Stimulated activated CD8-positive, alpha-beta memory T cell treated with anti-CD3 and anti-CD28 coated beads, Interleukin-4, amount 100 ng/mL, for 1 hour (primary cell): ENCODE measurements around the gene HOXB6.

Experiments
- DNase-seq, 2 donors: peaks; one replicate each; pipeline ENCODE4 v3.0.0-alpha.2; 2020; ENCODE audit warnings: low read depth in 2 of 2, low spot score in 1 of 2

The HOXB6 gene

DNA sequence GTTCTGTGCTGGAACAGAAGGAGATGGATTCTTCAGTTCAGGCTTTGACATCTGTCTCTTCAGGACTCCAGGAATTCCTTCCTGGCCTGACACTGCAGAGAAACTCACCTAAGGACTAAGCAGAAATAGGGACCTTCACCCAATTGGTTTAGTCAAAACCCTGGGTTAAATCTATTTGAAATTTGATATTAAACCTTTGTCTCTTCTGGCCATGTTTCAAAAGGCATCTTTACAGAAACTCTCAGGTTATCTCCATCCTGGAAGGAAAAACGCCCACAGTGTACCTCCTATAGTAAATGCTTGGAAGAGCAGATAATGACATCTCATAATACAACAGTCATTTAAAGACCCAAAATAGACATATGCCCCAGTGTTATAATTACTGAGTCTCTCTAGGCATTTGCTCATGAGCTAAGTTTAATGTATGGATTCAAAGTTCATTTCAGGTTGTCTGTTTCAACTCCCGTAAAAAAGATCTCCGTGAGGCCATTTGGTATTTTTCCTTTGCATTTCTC lies 21.0 kb downstream of the HOXB6 start:
- DNase-seq, result no peak

DNA sequence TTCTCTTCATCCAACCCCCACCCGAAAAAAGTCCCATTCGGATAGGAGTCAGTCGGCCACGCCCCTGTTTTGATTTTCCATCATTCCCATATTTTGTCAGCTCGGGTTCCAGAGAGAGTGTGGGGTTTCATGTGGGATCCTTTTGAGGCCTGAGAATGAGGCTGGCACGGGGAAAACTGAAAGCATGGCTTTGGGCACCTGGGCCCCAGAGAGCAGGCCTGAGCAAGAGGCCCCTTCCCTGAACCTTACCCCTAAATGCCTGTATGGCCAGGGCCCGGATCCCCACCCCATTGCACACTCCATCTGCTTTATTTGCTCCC lies 22.1 kb downstream of the HOXB6 start:
- no peak for DNase-seq

DNA sequence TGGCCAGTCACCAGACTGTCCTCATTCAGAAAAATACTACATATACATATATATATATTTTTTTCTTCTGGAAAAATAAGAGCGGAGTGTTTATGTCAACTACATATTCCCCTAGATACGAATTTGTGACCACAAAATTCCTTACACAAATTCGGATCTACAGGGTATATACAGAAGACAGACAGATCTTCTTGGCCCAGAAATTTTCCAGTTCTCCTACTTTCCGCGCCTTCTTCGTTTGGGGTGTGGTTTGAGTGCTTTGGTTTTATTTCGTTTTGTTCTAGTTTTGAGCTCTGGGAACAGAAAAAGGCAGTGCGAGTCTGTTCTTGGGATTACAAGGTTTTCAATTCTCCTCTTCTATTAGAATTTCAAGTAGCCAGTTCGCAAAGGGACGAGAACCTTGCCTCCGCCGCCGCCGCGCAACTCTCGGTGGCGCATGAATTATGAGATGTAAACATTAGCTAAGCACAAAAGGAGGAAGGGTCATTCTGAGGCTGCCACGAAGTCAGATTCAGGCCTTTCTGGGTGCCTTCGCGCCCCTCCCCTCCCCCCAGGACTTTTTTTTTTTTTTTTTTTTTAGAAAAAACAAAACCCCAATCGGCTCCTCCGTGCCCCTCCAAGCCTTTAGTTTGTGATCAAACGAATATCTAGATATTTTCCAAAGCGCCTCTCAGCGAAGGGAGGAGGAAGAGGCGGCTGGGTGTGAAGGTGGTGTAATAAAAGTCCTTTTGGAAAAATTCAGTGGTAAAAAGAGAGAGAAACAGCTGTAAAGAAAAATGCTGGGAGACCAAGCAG lies 24.8 kb downstream of the HOXB6 start:
- no peak for DNase-seq

DNA sequence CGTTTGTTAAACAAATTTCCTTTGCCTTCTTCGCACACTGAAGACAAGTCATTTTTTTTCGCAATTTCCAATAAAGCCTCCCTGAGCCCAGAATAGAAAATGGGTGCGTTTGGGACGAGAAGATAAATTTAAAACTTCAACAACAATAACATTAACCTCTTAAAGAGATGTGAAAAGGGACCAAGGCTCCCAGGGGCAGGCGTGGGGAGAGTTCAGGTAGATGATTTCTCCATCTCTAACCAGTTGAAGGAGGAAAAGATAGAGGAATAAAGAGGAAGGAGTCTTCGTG lies 25.4 kb downstream of the HOXB6 start:
- no peak for DNase-seq

DNA sequence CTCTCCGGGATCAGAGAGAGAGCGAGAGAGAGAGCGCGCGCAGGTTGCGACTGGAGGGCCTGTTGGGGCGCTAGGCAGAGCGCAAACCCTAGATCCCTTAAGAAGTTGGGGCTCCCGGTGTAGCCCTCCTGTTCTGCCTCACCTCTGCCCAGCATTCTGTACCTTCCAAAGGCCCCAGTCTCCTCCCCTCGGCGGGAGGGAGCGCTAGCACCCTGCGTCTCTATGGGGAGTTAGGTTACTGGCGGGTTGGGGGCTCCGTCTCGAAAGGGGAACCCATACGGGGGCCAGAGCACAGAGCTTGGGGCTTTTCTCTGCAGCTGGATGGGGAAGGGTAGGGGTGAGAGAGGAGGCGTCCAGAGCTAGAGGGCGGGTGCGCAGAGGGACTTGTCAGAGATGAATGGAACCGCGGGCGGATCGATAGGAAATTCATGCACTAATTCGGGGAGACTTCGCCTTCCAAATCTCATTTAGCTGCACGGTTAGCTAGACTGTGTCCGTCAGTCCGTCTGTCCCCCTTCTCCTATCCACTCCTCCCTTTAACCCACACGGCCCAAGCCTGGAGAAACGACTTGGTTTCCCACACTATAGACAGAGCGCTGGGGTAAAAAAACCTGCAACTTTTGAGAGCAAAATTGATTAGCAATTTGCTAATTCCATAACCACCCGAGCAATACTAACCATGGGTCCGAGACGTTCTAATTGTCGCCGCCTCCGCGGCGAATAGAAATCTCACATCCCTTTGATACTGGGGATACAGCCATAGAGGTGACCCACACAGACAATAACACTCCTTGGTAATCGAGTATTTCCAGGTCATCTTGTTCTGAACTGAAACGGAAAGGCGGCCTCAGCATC lies 25.9 kb downstream of the HOXB6 start:
- no peak for DNase-seq

DNA sequence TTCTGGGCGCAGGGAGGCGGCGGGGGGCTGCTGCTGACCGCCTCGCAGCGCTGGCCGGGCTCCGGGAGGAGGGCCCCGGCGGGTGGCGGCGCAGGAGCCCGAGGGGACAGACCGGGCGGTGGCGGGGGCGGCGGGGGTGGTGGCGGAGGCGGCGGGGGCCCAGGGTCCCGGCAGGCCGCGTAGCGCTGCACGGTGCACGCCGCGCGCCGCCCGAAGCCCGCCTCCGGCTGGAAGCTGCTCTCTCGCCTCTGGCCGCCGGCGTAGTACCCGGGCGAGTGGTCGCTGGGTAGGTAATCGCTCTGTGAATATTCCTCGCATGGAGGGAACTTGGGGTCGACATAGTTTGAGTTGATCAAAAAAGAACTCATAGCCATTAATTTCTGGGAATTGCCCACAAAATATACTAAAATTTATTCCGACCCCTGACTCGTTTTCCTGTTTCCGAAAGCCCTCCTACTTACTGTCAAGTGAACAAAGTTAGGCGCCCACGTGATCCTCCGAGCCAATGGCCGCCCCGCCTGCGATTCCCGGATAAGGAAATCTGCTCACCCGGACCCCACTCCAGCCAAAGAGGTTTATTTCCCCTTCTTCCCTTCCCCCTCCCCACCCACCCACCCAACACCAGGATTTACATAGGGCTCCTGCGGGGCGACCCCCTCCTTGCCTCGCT lies 26.7 kb downstream of the HOXB6 start, which contains the start of gene HOXB4:
Gene HOXB4, minus strand, starts transcription at position 405 of the 670 bp plus-strand sequence. Its CDS starts 31 bp downstream, at position 374.
- peak in 1 of 2 donors; percentile 35 for DNase-seq

DNA sequence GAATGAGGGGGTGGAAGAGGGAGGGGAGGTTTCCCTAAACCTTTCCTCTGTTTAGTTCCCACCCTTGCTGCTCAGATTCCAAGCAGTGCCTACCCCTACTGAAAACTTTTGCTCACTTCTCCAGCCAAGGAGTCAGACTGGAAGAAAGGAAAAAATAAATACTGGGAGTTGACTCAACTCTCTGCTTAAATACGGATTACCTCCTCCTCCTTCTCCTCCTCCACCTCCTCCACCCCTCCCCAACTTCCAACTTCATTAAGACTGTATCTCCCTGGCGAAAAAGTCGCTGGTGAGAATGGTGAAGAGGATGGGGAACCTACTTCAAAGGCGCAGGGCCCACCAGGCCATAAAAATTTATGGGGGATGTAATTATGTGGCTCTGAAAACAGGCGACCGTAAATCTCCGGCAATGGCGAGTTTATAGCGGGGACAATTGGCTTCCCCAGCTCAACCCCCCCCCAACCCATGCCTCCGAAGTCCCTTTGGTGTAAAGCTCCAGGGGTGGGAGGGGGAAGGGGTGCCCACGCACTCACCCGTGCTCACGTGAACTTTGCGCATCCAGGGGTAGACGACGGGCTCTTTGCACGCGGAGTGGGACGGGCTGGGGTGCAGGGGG lies 27.3 kb downstream of the HOXB6 start:
- DNase-seq, result no peak

DNA sequence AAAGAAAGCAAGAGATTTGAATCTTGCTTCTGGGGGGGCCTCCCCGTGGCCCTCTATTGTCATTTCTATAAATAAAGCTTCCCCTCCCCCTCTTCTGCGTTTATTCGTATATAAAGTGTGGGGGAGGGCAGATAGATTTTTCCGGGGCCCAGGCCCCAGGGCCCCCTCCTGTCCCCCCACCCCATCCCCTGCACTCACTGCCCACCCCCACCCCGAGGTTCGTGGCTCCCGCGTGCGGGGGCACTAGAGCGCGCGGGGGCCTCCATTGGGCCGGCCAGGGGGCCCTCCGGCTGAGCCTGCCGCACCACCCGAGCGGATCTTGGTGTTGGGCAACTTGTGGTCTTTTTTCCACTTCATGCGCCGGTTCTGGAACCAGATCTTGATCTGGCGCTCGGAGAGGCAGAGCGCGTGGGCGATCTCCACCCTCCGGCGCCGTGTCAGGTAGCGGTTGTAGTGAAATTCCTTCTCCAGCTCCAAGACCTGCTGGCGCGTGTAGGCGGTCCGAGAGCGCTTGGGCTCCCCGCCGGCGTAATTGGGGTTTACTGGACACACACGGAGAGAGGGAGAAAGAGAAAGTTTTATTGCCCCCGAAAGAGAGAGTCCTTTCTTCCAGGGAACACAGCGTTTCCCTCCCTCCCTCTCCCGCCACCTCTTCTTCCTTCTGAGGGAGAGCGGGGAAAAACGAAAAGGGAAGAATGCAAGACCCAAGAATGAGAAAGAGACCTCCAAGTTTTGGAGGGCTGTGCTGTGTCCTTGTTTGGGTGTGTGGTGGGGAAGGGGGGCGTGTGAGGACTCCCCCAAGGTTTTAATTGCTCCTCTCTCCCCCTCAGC lies 28.1 kb downstream of the HOXB6 start:
- no peak for DNase-seq

DNA sequence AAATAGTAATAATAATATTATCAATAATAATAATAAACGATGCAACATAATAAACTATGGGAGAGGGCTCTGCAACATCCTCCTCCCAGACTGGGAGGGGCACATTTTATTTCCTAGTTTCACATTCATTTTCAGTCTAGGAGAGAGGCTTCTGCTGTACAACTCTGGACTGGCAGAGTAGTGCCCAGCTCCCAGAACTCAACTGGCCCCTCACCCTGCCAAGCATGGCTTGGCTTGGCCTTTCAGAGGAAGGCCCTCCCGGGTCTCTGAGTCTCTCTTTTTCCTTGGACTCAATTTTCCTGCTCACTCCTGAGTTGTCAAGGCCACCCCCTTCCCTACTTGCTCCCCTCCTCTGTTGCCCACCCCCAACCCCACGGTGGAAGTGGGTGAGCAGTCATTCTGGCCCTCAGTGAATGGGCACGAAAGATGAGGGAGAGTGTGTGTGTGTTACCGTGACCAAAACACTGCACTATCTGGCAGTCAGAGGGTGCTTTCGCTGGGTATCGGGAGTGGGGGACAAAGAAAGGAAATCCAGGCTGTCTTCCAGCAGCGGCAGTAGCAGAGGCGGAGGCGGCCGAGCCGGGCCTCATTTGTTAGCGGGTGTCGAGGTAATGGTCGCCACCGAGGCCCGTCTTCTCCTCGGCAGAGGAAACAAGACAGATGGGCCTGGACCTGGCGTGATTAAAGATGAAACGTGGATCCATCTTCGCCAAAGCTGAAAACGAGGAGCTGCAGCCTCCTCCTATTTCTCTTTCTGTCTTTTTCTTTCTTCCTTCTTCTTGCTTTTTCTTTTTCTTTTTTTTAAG lies 28.9 kb downstream of the HOXB6 start:
- DNase-seq, result no peak

DNA sequence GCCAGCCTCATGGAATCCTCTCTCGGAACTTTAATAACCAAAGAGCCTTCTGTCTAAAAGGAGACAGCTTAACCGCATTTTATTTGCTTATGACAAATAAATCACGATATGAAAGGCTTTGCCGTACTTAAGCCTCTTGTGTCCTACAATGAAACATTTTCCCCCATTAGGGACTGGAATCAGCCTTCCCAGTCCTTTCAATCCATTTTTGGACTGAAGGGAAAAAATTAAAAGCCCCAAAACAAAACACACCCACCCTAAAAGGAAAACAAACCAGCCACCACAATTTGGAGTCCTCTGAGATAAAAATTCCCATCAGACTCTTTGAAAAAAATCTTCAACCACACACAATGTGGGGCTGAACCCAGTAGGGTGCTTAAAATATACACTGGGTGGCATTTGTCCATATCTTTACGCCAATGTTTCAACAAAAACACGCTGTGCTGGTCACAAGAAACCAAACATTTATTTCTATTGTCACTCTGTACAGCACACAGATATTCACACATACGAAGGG lies 29.7 kb downstream of the HOXB6 start:
- no peak for DNase-seq

DNA sequence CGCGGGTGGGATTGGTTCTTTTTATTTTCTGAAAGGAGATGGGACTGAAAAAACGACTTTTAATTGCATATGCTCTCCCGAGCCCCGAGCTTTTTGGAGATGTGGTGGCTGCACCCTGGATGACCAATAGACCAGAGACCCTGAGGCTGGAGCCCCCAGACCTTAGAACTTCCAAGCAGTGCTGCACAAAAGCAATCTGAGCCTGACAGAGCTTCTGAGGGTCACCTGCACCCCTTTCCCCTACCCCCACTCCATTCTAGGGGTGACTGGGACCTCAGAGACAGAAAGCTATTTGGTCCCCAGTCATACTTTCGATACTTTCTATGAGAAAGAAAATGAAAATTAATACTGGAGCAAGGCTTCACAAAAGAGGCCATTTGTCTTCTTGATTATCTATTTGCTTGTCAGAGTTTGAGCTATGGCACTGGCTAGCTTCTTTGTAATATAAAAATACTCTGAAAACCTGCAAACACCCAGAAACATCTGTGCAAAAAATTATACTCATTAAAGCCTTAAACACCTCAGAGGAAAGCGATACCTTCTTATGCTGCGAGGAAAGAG lies 30.2 kb downstream of the HOXB6 start:
- DNase-seq, result no peak

DNA sequence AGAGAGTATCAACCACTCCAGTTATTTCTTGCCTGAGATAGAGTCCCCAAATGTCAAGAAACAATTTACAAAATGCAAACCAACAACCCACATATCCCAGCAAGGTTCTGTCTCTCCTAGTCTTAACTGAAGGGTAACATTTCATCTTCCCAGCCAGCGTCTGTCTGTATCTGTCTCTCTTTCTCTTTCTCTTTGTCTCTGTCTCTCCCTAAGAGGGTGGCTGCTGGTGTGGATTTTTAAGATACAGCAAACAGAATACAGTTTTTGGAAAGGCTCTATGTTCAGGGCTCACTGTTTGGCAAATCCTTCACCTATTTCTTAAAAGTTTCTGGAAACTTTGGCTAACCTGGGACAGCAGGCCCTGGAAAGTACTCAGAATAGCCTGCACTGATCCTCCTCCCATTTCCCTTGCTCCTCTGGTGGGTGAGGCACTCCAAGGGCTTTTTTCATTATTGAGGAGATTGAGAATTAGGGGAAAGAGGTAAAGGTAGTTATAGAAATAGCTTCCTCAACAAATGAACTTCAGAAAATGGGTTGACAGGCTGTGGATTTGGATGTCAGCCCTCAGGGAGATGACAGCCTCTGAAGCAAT lies 32.9 kb downstream of the HOXB6 start:
- DNase-seq, result no peak

DNA sequence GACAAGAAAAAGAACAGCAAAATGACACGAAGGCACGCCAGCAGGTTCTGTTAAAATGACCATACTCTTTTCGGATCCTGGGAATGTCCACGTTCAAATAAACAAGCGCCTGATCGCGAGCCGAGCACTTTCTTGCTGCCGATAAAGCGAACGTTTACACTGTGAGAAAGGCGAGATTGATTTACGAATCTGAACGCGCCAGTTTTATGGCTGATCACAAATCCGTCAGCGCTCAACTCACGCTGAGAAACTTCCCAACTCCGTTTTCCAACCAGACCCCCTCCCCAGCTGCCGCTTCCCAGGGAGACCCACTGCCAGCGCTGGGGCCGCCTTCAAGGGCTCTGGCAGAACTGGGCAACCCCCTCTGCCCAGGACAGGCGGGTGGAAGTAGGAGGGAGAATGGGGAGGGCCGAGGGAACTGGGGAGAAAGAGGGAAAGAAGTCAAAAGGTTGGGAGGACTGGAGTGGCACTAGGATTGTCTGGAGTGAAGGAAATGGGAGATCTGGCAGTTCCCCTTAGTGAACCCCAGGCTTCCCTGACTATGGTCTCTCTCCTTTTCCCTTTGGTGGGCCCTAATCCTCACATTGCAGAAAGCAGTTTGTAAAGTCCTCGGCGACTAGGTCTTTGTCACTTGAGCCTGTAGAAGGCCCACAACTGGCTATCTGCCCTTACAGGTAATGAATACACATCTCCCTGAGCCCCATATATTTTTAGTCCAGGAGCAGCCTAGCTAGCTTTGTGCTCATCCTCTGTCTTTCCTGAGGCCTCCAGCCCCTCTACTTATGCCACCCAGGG lies 33.6 kb downstream of the HOXB6 start:
- no peak for DNase-seq

DNA sequence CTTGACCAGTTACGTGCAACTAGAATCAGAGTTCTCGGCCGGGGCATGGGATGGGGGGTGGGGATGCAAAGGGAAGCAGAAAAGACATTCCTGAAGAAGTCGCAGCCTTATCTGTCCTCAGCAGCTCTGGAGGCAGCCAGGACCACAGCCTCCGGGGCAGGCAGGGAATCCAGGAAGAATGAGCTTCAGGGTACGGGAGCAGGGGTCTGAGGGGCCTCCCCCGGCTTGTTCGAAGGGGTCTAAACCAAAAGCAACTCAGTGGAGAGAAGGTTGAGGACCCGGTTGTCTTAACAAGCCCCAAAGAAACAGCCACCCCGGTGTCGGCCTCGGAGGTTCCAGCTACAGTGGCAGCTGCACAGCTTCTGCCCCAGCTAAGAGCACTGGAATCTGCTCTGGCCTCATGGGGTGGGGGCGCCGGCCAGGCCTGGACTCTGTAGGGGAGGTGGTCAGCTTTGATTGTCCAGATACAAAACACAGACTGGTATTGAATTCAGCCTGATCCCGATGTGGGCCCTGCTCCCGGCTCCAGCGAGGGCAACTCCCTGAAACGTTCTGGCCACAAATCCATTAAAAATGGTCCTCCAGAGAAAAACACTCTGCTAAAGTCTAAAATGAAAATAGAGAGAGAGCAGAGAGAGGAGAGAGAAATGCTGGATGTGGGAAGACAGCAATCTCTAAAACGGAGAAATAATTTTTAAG lies 34.3 kb downstream of the HOXB6 start:
- DNase-seq, result no peak

DNA sequence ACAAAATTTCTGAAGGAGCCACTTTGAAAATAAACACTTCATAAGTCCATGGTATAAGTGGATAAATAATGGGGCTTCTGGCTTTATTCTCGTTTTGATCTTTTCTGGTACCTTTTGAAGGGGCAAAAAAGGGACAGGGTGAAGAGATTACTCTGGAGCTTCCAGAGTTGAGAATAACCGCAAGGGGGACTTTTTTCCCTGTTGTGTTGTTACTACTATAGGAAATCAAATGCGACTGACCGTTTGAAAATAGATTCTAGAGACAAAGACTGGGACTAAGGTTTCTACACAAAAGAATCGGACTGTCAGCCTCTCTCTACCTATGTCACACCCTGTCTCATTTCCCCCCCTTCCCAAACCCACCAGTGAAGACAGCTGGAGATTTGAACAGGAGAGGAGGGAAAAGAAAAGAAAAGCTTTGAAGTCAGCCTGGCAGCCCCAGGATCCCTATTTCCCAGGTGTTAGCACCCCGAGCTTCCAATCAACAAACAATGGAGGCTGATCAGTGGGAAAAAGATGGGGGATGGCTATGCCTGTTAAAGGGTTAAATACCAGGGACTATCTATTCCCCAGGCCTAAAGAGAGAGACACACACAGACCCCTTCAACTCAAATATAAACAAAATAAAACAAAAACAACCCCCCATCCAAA lies 35.0 kb downstream of the HOXB6 start:
- no peak for DNase-seq

DNA sequence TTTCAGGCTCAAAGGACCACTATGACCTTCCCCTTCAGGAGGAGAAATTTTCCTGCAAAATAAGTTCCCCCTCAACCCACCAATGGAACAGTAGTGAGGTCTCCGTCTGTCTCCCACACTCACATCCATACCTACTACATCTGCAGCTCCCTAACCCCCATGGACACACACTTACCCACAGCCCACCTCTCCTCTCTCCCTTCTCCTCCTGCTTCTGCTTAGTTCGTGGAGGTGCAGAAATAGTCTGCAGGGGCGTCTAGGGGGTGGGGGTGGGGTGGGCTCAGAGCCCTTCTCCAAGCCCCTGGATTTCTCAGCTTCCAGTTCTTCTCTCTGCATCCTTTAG lies 35.6 kb downstream of the HOXB6 start:
- no peak for DNase-seq
